AG10803 (cell line): ENCODE data around the gene DNM2.
A peak's percentile ranks its signal among the peaks of the same experiment; 100 is the strongest.
"Not testable (repeated sequence)": the region's sequence is repeated elsewhere in the genome, so short reads cannot be mapped to it uniquely, and the experiment has no call there.

ENCODE experiments used
- DNase-seq: peaks from one replicate; pipeline ENCODE4 v3.0.0; 2010; ENCODE audit warnings: low read depth
- H3K4me3 ChIP-seq: 2 replicates; pipeline ENCODE4 v1.5.1; 2011; ENCODE audit warnings: mild to moderate bottlenecking, low read length, control low read depth
- CTCF ChIP-seq: conservative IDR thresholded peaks from 2 replicates; pipeline ENCODE4 v1.5.1; 2011; ENCODE audit warnings: mild to moderate bottlenecking, low read length, control low read depth, inconsistent platforms

DNM2 gene

GRCh38 chr19:10836479-10837330 lies 118.8 kb downstream of the DNM2 start:
- peak; percentile 81 for DNase-seq
- peak overlapping the region; percentile 79 for H3K4me3 ChIP-seq
- no peak for TF ChIP-seq CTCF

- DNase-seq, H3K4me3 ChIP-seq: not testable (repeated sequence)
Observed at GRCh38 chr19:10837649-10838048, 119.8 kb downstream of the DNM2 start.

GRCh38 chr19:10838377-10838776 lies 120.5 kb downstream of the DNM2 start:
- no peak for TF ChIP-seq CTCF
- no peak overlapping the region for H3K4me3 ChIP-seq
- no peak for DNase-seq

- DNase-seq: no peak
- TF ChIP-seq CTCF: no peak
- H3K4me3 ChIP-seq: no peak overlapping the region
Observed at GRCh38 chr19:10839114-10840050, 121.5 kb downstream of the DNM2 start.

GRCh38 chr19:10842788-10843187 lies 124.9 kb downstream of the DNM2 start:
- H3K4me3 ChIP-seq: no peak overlapping the region
- no peak for DNase-seq
- no peak for TF ChIP-seq CTCF

- TF ChIP-seq CTCF: no peak
- no peak overlapping the region for H3K4me3 ChIP-seq
- no peak for DNase-seq
Observed at GRCh38 chr19:10846500-10847202, 128.8 kb downstream of the DNM2 start.

GRCh38 chr19:10848230-10848856 lies 130.5 kb downstream of the DNM2 start, which contains the start of gene C19orf38:
Gene C19orf38 (plus strand): TSS chr19:10848415. CDS start chr19:10848509, 94 bp downstream.
- no peak for TF ChIP-seq CTCF
- no peak for DNase-seq
- H3K4me3 ChIP-seq: no peak within 1 kb of the TSS
